Right lung (tissue), 5 donors: ENCODE results near the gene FGF13. TPM values are rescaled to one million over a fixed set of nuclear protein-coding genes. Genes with fewer than 3 reads are reported as not detected.

ENCODE experiments used
- DNase-seq, 2 donors: peaks; one replicate each; pipeline ENCODE4 v3.0.0-alpha.2; 2013
- polyA plus RNA-seq, 5 donors: library from polyadenylated mRNA; unstranded; fragments of 120-200 nt; gene quantifications; one replicate each; pipeline versions ENCODE4 v1.2.1 to v1.2.3, GENCODE V29; 2013; ENCODE audit warnings: inconsistent platforms in 1 of 5, low replicate concordance in 1 of 5; ENCODE audit not compliant: insufficient read length in 5 of 5, insufficient read depth in 1 of 5

The FGF13 gene
- polyA plus RNA-seq, 5 donors: 9.2 to 12.5 (median 11.7) TPM

- no peak for DNase-seq
These were observed 27.9 kb downstream of the FGF13 start for GRCh38 chrX:138683600-138683999.

DNA sequence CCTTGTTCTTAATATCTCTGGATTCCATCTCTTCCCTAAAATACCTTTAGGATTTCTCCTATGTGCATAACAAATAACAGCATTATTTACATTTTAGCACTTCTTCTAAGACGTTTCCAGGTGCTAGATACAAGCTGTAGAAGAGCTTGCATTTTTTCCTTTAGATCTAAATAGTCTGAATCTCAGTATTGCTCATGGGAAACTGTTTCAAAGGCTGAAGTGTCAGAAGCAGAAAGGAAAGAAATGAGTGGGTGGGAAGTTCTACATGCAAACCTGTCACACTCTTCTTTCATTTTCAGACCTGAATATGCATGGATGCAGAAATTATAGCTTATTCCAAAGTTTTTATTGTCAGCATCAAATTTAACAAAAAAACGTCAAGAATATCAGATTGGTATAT lies 41.8 kb downstream of the FGF13 start:
- no peak for DNase-seq

GRCh38 chrX:138664466-138664865 lies 47.1 kb downstream of the FGF13 start:
- no peak for DNase-seq

DNA sequence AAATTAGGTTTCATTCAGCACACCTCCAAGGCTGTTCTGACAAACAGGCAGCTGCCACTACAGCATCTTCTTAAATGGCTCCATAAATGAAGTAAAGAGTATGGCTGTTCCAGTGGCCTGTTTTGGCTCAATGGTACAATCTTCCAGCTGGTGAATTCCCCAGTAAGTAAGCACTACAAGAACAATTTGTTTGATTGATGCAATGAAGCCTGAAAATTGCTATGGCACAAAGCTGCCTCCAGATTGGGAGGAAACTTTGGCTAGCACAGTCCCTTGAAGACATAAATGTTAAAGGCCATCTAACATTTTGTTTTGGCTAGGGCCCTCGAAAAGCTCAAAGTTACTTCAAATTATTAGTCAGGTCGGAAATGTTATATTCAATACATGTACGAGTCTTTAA lies 47.5 kb downstream of the FGF13 start:
- no peak for DNase-seq

DNA sequence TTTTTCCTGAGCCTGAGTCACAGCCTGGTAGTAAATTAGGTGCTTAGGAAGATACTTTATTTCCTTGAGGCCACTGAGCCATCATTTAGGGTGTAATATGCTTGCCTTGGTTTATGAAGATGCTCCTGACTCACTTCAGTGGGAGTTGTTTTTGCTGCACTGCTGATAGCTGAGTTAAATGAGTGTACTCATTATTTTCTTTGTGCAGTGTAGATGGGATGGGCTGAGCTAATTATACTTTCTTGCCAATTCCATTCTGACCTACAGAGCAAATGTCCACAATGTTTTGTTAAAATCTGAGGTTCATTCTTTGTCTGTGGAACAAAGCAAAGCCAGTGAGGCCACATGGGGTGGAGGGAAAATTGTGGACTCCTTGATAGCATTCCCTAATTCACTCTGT lies 60.0 kb downstream of the FGF13 start:
- no peak for DNase-seq

GRCh38 chrX:138648568-138648967 lies 62.9 kb downstream of the FGF13 start:
- DNase-seq: no peak

DNA sequence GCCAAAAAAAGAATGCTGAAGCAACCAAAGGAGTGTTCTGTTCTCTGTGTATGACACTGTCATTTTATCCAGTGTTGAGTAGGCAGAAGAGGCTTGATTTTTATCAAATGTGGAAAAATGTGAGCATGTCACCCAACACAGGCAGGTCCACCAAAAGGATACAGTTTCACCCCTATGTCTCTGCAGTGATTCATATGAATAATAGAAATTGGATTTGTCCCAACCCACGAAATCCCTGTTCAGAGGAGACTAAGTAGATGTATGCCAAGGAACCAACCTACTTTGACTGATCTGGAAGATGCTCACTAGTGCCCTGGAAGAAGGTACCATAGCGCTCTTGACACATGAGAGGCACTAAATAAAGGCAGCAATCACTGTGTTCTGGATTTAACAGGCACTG lies 72.5 kb downstream of the FGF13 start:
- DNase-seq: no peak
